Measurements from ENCODE around the gene GALNT14.

GRCh38 chr2:30979822-30980245 is 158.4 kb downstream of the GALNT14 start:
- no peak for TF ChIP-seq CTCF (IDR thresholded peaks at IDR 0.05)
- no peak for TF ChIP-seq POLR2A (IDR thresholded peaks at IDR 0.05)
- TF ChIP-seq EP300 (IDR thresholded peaks at IDR 0.05; ENCODE audit: low read depth): no peak
- TF ChIP-seq POLR2AphosphoS5 (IDR thresholded peaks at IDR 0.05): no peak

All from transverse colon (tissue), 4 donors.